Fibroblast of mammary gland (primary cell): ENCODE results near the gene GAS6.

Experiments used
- DNase-seq: peaks from one replicate; pipeline ENCODE4 v3.0.0-alpha.2; 2010; ENCODE audit warnings: low read depth
- H3K4me3 ChIP-seq: 2 replicates; pipeline ENCODE4 v1.5.1; 2011; ENCODE audit warnings: low read depth, mild to moderate bottlenecking, low read length, moderate library complexity; ENCODE audit not compliant: control insufficient read depth
- CTCF ChIP-seq: conservative IDR thresholded peaks from 2 replicates; pipeline ENCODE4 v1.5.1; 2011; ENCODE audit warnings: low read depth, low read length, inconsistent platforms; ENCODE audit not compliant: control insufficient read depth, insufficient read depth

The GAS6 gene

DNA sequence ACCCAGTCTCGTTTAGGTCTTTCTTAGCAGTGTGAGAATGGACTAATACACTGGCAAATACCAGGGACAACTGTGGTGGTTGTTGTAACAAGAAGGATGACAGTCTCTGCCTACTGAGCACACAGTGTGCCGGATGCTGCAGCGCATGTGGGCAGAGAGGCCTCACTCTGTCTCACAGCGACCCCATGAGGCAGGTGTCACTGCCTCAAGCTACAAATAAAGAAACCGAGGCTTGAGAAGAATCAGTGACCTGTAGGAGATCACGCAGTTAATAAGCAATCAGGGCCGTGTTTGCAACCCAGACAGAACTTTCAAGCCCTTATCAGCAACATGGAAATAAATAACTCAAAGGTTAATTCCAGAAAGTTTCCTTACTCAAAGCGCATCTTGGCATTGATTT is 40.5 kb upstream of the GAS6 start:
- DNase-seq: peak; percentile 47
- TF ChIP-seq CTCF: peak; percentile 45
- no peak overlapping the region for H3K4me3 ChIP-seq

DNA sequence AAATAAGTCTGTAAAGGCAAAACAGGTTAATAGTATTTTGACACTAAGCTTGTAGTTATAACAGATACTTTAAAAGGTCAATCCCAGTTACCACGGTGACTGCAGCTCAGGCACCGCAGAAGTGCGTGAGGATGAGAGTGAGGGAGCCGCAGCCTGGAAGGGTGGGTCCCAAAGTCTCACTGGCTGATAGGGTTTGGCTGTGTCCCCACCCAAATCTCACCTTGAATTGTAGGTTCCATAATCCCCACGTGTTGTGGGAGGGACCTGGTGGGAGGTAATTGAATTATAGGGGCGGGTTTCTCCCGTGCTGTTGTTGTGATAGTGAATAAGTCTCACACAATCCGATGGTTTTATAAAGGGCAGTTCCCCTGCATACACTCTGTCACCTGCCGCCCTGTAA is 40.0 kb upstream of the GAS6 start:
- TF ChIP-seq CTCF: no peak

DNA sequence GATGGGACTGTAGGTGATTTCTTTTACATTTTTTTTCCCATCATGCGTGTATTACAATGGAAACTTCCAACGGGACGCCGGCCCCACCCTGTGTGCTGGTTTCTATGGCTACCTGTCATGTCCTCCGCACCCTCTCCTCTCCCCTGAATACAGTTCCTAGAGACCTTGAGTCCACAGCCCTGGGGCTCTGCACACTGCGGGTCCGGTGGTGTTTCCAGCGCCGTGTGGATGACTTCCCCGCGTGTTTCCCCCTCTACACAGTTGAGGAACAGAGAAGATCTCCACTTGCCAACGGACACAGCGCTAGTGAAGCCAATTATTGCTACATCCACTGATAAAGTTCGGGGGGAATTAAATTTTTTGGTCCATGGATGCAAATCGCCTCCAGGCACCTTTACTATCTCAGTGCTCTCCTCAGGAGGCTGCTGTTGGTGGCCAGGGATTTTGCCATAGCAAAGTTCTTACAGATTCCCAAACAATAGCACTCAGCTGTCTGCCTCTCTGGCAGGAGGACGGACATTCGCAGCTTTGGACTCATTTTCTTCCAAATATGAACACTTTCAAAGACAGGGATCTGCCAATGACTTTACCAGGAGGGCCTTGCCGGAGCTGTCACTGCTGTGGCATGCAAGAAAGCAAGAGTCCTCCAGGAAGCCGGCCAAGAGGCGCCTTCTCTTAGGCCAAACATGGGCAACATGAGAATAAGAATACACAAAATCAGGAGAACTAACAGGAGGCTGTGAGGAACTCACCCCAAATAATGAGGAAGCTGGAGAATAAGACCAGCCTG is 39.3 kb upstream of the GAS6 start:
- no peak for DNase-seq
- no peak for TF ChIP-seq CTCF
- H3K4me3 ChIP-seq: no peak overlapping the region

More for the DNA sequence above, 40.0 kb upstream of the GAS6 start:
- DNase-seq: no peak
- H3K4me3 ChIP-seq: no peak overlapping the region

- no peak overlapping the region for H3K4me3 ChIP-seq
- no peak for TF ChIP-seq CTCF
- no peak for DNase-seq
Observed at GRCh38 chr13:113902481-113902880, 38.6 kb upstream of the GAS6 start.

DNA sequence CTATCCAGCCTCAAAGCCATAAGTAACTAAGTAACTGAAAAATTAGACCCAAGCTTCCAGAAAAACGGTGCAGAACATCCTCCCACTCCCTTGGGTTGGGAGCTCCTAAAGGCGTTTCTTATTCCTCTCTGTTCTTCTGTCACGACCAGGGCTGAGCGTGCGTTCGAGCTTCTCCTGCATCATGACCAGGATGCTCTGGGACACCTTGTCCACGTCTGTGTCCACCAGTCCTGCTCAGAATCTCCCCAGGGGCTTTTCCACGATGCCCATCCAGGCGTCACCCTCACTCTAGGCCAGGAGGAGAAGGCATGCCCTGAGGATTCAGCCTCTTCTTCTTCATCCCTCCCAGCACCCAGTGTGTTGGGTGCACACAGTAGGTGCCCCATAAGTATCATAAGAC is 37.8 kb upstream of the GAS6 start:
- no peak for TF ChIP-seq CTCF
- DNase-seq: no peak
- no peak overlapping the region for H3K4me3 ChIP-seq

- TF ChIP-seq CTCF: no peak
- DNase-seq: peak; percentile 76
- H3K4me3 ChIP-seq: no peak overlapping the region
Observed at GRCh38 chr13:113901231-113901630, 37.4 kb upstream of the GAS6 start.
